HG03521 (cell line): ENCODE measurements around the gene FBXL14.
"Not testable (repeated sequence)": the region's sequence is repeated elsewhere in the genome, so short reads cannot be mapped to it uniquely, and the experiment has no call there.

ENCODE experiments used
- ATAC-seq: cut with Tn5 transposase; IDR thresholded peaks from one replicate; pipeline ENCODE4 v1.9.1; 2021; ENCODE audit warnings: mild to moderate bottlenecking, moderate library complexity; ENCODE audit not compliant: unreplicated experiment

Gene FBXL14

GRCh38 chr12:1620092-1620491 is 25.7 kb upstream of the FBXL14 start:
- ATAC-seq = no peak

DNA sequence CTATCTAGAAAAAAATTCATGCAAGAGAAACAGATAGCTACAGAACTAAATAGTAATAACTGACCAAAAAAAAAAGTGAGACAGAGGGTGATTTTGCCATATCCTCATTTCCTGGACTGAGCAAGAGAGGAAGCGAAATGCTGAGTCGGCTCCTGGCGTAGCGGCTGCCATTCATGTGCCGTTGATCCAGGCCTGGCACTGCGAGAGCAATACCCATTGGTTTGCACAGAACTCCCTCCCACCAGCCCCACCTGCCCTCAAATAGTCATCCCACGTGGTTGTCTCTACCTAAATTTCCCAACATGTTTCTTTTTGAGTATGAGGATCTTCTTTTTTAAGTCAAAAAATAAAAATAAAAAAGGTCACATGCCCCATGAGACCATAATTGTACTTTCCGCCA is 25.2 kb upstream of the FBXL14 start:
- ATAC-seq = no peak

DNA sequence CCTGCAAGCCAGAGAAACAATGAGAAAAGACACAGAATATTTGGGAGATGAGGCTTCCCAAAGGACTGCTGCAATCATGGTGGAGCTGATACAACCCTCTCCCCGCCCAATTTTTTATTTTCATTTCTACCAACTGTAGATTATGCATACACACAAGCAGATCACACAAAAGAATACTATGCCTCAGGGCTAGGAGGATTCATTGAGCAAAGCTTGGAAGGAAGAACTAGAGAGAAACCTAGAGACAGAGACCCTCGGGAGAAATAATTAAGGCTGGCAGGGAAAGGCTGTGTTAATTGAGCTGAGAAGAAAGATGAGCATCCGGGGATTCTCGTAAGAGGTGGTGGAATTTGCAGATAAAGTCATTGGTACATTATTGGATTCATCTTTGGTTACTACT is 24.8 kb upstream of the FBXL14 start:
- ATAC-seq = no peak

GRCh38 chr12:1618489-1618888 is 24.1 kb upstream of the FBXL14 start:
- no peak for ATAC-seq

DNA sequence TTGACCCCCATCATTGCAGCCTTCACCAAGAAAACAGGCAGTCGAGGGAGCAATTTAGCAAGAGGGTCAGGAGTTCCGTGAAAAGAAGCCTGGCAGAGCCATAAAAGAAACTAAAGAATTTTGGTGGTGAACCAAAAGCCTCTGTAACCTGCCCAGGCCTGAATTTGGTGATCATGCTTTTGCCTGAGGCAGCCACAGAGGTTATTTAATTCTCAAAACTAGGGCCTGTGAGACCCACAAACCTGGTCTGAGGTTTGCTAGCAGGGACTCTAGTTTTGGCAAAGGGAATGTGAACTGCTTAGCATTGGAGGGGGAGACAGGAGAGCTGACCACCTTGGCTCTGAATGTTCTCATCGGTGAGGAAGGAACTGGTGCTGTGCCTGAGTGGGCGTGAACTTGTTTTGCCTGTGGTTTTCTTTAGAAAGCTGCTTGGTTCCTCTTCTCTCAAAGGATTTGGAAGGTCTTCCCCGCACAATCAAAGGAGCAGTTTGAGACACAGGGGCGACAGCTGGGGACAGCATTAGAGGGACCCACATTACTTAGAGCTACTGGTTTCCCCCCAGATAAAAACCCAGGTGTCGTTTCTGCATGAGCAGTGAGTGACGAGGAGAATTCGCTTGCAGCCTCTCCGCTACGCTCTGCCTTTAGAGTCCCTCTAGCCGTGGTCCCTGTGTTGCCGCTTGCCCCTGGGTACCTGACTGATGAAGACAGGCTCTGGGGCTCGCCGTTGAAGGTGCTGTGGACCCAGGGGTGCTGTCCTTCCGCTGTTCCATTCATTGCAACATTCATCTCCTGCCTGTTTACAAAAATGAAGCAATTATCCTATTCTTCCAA is 22.1 kb upstream of the FBXL14 start:
- no peak for ATAC-seq

- no peak for ATAC-seq
Observed at GRCh38 chr12:1614360-1614759, 20.0 kb upstream of the FBXL14 start.

- no peak for ATAC-seq
Observed at GRCh38 chr12:1613860-1614259, 19.5 kb upstream of the FBXL14 start.

DNA sequence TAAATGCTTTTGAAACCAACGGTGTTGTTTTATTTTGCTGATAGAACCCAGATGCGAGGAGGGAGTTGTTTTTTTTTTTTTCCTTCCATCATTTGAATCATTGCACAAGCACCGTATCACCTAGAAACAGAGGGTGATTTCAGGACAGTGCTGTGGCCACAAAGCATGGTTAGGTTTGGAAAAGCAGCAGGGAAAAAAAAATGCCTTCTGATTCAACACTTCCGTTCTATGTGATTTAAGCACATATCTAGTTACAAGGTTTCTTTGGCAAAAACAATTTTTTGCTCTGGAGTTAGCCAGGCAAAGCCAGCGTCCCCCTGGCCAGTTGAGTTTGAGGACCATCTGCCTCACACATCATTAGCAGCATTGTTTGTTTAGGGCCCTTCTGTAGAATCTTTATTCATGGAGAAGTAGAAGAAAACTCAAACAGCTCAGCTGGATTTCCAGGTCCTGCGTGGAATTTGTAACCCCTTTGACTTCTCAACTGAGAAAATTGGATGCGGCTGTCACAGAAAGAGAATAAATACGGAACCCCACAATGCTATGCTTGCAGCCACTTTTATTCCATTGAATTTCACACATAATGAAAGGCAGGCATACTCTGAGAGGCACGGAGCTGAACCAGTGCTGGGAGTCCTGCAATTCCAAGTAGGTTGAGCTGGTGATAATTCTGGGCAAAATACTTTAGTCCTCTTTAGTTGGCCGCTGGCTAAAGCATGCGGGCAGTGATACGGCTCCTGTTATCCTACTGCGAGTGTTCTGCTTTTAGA is 17.6 kb upstream of the FBXL14 start:
- ATAC-seq = no peak

DNA sequence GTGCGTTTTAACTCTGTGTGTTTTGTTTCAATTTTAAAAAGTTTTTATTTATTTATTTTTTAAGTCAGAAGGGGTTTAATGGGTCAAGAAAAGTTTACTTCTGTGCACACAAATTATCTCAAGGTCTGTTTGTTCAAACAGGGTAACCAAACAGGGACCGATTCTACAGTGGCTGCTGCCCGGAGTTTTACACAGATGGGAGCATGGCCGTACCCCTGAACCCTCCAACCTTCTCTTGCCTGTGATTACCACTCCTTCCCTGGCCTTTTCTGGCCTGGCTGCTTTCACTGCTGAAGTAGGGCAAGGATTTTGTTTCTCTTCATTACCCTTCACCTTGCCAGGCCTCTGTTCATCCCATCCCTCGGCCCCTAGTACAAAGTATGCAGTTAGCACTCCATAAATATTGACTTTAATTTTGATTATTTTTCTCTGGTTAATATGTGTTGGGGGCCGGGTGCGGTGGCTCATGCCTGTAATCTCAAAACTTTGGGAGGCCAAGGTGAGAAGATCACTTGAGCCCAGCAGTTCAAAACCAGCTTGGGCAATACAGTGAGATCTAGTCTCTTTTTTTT is 15.8 kb upstream of the FBXL14 start:
- ATAC-seq = no peak

GRCh38 chr12:1608713-1609119 is 14.3 kb upstream of the FBXL14 start:
- no peak for ATAC-seq

DNA sequence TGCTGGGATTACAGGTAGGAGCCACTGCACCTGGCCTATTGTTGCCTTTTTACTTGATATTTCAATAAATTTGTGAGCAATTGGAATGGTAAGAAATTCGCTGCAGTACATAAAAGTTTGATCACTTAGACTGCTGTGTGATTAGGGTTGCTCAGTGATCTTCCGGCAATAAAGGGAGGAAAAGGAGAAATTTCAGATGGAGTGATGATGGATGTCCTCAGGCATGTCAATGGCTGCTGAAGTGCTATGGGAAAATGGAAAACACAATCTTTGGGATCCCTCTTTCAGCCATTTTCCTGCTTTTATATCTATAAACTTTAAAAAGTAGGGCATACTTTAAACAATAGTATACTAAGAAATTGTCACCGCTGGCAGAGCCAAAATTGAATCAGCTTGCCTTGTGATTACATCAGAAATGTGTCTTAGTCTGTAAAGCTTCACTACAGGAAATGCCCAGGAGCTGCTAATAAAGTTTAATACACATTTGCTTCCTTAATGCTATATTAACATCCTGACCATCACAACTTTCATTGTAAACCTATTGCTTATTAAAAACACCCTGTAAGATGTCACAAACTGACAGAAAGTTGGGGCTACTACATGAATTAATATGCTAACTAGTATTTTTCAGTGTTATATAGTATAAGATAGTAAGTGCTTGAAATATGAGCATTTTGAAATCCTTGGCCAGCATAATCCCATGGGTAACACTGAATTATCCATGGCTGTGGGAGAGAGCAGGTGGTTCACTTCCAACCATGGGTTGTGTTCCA is 13.7 kb upstream of the FBXL14 start:
- ATAC-seq = no peak

GRCh38 chr12:1606021-1606622 is 11.7 kb upstream of the FBXL14 start:
- ATAC-seq = peak; percentile 38

GRCh38 chr12:1605129-1606020 is 11.0 kb upstream of the FBXL14 start:
- peak; percentile 33 for ATAC-seq

DNA sequence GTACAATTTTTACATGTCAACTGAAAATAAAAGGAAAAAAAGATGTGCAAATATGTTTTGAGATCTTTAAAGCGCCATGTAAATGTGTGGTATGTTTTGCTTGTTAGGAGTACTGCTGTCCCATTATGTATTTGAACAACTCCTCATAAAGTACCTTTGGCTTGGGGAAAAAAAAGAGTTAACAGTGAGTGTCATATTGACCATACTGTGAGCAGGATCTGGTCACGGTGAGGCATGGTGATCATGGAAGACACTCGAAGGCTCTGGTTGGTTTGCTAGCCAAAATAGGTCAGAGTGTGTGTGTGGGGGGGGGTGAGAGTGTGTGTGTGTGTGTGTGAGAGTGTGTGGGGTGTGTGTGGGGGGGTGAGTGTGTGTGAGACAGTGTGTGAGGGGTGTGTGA is 10.1 kb upstream of the FBXL14 start:
- no peak for ATAC-seq

DNA sequence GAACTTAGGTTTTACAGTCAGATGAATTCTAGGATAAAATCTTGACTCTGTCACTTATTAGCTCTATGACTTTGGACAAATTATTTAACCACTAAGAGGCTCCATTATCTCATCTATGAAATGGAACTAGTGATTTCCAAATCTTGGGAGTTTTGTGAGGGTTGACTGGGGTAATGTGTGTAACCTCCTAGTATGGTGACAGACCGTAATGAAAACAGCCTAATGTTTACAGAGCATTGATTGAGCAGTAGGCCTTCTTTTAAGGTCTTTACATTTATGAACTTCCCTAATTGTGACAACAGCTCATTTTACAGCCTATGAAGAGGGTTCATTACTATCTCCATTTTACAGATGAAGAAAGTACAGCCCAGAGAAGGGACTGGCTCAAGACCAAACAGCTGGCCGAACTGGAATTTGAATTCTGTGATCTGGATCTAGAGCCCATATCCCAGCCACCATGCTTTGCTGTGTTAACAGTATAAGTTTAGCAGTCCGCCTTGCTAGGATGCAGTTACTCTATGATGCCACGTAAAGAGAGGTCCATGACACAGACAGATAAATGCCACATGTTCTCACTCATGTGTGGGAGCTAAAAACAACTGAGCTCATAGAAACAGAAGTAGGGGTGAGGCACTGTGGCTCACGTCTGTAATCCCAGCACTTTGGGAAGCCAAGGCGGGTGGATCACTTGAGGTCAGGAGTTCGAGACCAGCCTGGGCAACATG is 9.1 kb upstream of the FBXL14 start:
- ATAC-seq = no peak

DNA sequence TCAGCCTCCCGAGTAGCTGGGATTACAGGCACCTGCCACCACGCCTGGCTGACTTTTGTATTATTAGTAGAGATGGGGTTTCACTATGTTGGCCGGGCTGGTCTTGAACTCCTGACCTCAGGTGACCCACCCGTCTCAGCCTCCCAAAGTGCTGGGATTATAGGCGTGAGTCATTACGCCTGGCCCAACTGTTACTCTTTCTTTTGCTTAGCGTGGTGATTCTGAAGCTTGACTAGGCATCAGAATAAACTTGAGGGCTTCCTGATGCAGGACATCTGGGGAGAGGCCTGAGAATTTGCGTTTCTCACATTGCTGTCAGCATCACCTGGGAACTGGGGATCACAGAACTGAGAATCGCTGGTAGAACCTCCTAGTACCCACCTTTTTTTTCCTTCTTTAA is 8.3 kb upstream of the FBXL14 start:
- not testable (repeated sequence) for ATAC-seq

DNA sequence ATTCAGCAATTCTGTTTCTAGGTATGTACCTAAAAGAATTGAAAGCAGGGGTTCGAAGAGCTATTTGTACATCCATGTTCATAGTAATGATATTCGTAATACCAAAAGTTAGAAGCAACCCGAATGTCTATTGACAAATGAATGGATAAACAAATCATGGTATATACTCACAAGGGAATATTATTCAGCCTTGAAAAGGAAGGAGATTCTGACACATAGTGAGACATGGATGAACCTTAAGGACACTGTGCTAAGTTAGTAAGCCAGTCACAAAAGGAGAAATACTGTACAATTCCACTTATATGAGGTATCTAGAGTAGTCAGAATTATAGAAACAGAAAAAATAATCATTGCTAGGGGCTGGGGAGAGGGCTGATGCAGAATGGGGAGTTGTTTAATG is 4.4 kb upstream of the FBXL14 start:
- ATAC-seq = no peak

- ATAC-seq = no peak
Observed at GRCh38 chr12:1595690-1596347, 1.4 kb upstream of the FBXL14 start.
